H1 (cell line): ENCODE results near the gene TSPAN15. TPM values are rescaled to one million over a fixed set of nuclear protein-coding genes. Genes with fewer than 3 reads are reported as not detected.

Experiments
- BACH1 ChIP-seq: IDR thresholded peaks from 2 replicates; pipeline ENCODE4 v1.6.1; 2012; ENCODE audit warnings: low read length, improper control_type of control experiment
- KDM1A ChIP-seq: fragments of 200-600, 300-600 bp; sonication (generic); IDR thresholded peaks from 2 replicates; pipeline ENCODE4 v1.7.1; 2016; ENCODE audit warnings: mild to moderate bottlenecking, low read length, borderline replicate concordance
- SIN3A ChIP-seq, 2 experiments: IDR thresholded peaks in 1 of 2; conservative IDR thresholded peaks in 1 of 2; 2 replicates each; pipeline ENCODE4 v1.6.1; 2011 to 2012; ENCODE audit warnings: low read length in 2 of 2, improper control_type of control experiment in 1 of 2, low read depth in 1 of 2, mild to moderate bottlenecking in 1 of 2
- SP2 ChIP-seq: IDR thresholded peaks from 2 replicates; pipeline ENCODE4 v1.6.1; 2012; ENCODE audit warnings: mild to moderate bottlenecking, low read length, inconsistent platforms
- SP4 ChIP-seq: IDR thresholded peaks from 2 replicates; pipeline ENCODE4 v1.6.1; 2012; ENCODE audit warnings: low read length, inconsistent platforms
- SUZ12 ChIP-seq: fragments of 200-600 bp; sonication (generic); IDR thresholded peaks from 2 replicates; pipeline ENCODE4 v1.6.1; 2012; ENCODE audit warnings: mild to moderate bottlenecking, inconsistent platforms, low read length, moderate library complexity, mixed read lengths
- YY1 ChIP-seq: IDR thresholded peaks from 2 replicates; pipeline ENCODE4 v1.6.1; 2011; ENCODE audit warnings: low read depth, mild to moderate bottlenecking, low read length
- ZNF274 ChIP-seq: IDR thresholded peaks from 2 replicates; pipeline ENCODE4 v1.7.0; 2012; ENCODE audit warnings: low read length, borderline replicate concordance; ENCODE audit errors: extremely low read depth
- polyA plus RNA-seq, 7 experiments: library from polyadenylated mRNA; depleted of rRNA in 3 of 7; stranded (reverse) in 5 of 7; unstranded in 2 of 7; fragments of >200 nt in 5 of 7; fragments of 200-250 nt in 2 of 7; gene quantifications; 1 replicate in 5 of 7; 2 replicates in 1 of 7; 4 replicates in 1 of 7; pipeline versions ENCODE4 v1.2.1 to v1.2.3, GENCODE V29; 2011 to 2013; ENCODE audit warnings: missing spikeins in 2 of 7, mixed read lengths in 2 of 7
- total RNA-seq: library from RNA; stranded (reverse); fragmentation: NEBNext Ultra II Directional; extraction: Animal tissue kit (Norgen Biotek cat#: 25700); gene quantifications from 2 replicates; pipeline ENCODE4 v1.2.1, GENCODE V29; 2021

The TSPAN15 gene
- total and polyA plus RNA-seq, 2 of the 8 experiments (the other 6 are each of a cell fraction or from before 2014, with no cell fraction given), result 9.7 to 20.0 TPM

GRCh38 chr10:69554611-69555010 is 103.3 kb downstream of the TSPAN15 start (continued):
- TF ChIP-seq SIN3A (conservative IDR thresholded peaks at IDR 0.05 in 1 of 2, IDR thresholded peaks at IDR 0.05 in 1 of 2; ENCODE audit: low read depth in 1 of 2, low read length in 2 of 2) (no peak), KDM1A (no peak), SP2 (no peak), YY1 (no peak), SUZ12 (no peak), BACH1 (no peak), ZNF274 (no peak), SP4 (no peak)

Other genes with a start within 250 kb of the TSPAN15 start
- 0.11 and 0.78 TPM in 2 replicates for gene HKDC1, start 231.1 kb upstream of the TSPAN15 start, total RNA-seq
- 0.05 and 0.12 TPM in 2 replicates for gene HKDC1, start 231.1 kb upstream of the TSPAN15 start, polyA plus RNA-seq (2011; rRNA removed)
- gene HK1, start 173.0 kb upstream of the TSPAN15 start, total RNA-seq, result 237 and 247 TPM in 2 replicates
- 55.8 and 91.2 TPM in 2 replicates for gene HK1, start 173.0 kb upstream of the TSPAN15 start, polyA plus RNA-seq (2011; rRNA removed)
- gene TACR2, start 34.5 kb upstream of the TSPAN15 start, total RNA-seq, result not detected in 2 replicates
- gene TACR2, start 34.5 kb upstream of the TSPAN15 start, polyA plus RNA-seq (2011; rRNA removed), result 0.06 TPM in 1 of 2 replicates, not detected in the other
- gene NEUROG3, start 122.0 kb downstream of the TSPAN15 start, total RNA-seq, result 0.31 TPM in 1 of 2 replicates, not detected in the other
- gene NEUROG3, start 122.0 kb downstream of the TSPAN15 start, polyA plus RNA-seq (2011; rRNA removed), result 0.45 and 0.55 TPM in 2 replicates
- 18.6 and 19.3 TPM in 2 replicates for gene FAM241B, start 178.8 kb downstream of the TSPAN15 start, total RNA-seq
- 29.2 and 30.1 TPM in 2 replicates for gene FAM241B, start 178.8 kb downstream of the TSPAN15 start, polyA plus RNA-seq (2011; rRNA removed)